ENCODE results near the gene DISP3.

DNA sequence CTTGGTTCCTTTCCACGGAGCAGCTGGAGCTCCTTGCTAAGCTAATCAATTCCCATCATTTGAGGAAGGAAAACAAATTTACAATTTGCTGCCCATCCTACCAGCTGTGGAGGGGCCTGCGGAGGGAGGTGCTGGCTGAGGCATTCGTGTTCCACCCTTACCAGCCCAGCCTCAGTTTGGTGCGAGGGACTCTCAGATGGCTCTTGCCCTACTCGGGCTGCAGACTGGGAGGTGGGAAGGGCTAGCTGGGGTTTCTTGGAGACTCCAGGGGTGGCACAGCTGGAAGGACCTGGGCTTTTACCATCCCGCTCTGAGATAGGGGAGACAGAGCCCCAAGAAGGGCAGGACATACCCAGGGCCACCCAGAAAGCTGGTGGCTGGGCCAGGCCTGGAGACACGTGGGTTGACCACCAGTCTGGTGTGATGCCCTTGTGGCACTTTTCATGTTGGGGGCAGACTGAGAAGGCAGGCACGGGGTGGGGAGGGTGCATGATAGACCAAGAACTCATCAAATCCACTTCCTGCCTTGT, 17.7 kb downstream of the DISP3 start:
- TF ChIP-seq EZH2 (IDR thresholded peaks at IDR 0.05), result no peak
- no peak for TF ChIP-seq POLR2AphosphoS5 (IDR thresholded peaks at IDR 0.05; ENCODE audit: borderline replicate concordance, low read depth, low read length)

All from SK-N-MC (cell line).